HL-60 (cell line): ENCODE data around the gene TMBIM4.

Experiments
- SPI1 ChIP-seq: IDR thresholded peaks from 2 replicates; pipeline ENCODE4 v1.6.1; 2012; ENCODE audit warnings: low read depth, mild to moderate bottlenecking, borderline replicate concordance
- TF ChIP-seq, protein P1 (sequence below): IDR thresholded peaks from one replicate; pipeline ENCODE4 v1.5.1; 2011; ENCODE audit warnings: low read length, control low read depth, inconsistent platforms; ENCODE audit not compliant: insufficient read depth

DNA sequence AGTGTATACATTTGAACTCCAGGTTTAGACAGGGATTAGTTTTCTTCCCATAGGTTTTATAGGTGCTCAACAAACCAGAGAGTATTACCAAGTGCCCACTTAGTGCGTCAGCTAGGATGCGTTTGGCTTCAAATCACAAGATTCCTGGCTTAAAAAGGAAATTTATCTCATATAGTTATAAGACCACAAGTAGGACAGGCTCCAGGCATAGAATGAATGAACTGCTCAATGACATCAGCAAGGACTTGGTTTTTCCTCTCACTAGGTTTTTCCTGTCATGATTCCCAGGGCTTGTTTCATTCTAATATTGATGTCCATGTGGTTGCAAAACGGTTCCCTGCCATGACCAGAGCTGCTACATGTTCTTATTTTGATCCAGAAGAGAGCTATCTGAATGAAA lies 13.2 kb upstream of the TMBIM4 start:
- no peak for TF ChIP-seq SPI1
- TF ChIP-seq, protein P1, sequence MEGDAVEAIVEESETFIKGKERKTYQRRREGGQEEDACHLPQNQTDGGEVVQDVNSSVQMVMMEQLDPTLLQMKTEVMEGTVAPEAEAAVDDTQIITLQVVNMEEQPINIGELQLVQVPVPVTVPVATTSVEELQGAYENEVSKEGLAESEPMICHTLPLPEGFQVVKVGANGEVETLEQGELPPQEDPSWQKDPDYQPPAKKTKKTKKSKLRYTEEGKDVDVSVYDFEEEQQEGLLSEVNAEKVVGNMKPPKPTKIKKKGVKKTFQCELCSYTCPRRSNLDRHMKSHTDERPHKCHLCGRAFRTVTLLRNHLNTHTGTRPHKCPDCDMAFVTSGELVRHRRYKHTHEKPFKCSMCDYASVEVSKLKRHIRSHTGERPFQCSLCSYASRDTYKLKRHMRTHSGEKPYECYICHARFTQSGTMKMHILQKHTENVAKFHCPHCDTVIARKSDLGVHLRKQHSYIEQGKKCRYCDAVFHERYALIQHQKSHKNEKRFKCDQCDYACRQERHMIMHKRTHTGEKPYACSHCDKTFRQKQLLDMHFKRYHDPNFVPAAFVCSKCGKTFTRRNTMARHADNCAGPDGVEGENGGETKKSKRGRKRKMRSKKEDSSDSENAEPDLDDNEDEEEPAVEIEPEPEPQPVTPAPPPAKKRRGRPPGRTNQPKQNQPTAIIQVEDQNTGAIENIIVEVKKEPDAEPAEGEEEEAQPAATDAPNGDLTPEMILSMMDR = no peak
